HCT116 (cell line): ENCODE data around the gene KIF5C. TPM values are rescaled to one million over a fixed set of nuclear protein-coding genes. Genes with fewer than 3 reads are reported as not detected.

Experiments used
- ATAC-seq: fragments of 200-7000 bp; cut with Tn5 transposase; 2 replicates; pipeline ENCODE4 v1.9.1; 2020; ENCODE audit warnings: mild to moderate bottlenecking, moderate library complexity
- BruUV-seq: library from RNA; stranded (reverse); fragments of 400-500 nt; replicated peaks from 2 replicates; lab custom pipeline; 2021; lab: Mats Ljungman, UMichigan
- CTCF ChIA-PET: fragments of 300-600 bp; sonication (Branson Sonifier 250); formaldehyde crosslinking; loops from one replicate; lab custom pipeline; 2021; ENCODE audit warnings: antibody characterized with exemption; lab: Charles Lee
- POLR2A ChIA-PET: fragments of 300-600, 350-600 bp; sonication (Branson Sonifier 250); formaldehyde crosslinking; loops from one replicate; lab custom pipeline; 2021; ENCODE audit warnings: antibody characterized with exemption; lab: Charles Lee
- RAD21 ChIA-PET, 2 experiments: fragments of 300-600 bp; sonication (Branson Sonifier 250); formaldehyde crosslinking; loops; one replicate each; lab custom pipeline; 2023; ENCODE audit warnings: low total read pairs in 2 of 2; ENCODE audit not compliant: uncharacterized antibody in 2 of 2, unreplicated experiment in 2 of 2, low non-redundant PET in 1 of 2; lab: Charles Lee
- DNase-seq: peaks from one replicate; pipeline ENCODE4 v3.0.0-alpha.2; 2010; ENCODE audit warnings: low read depth, low spot score
- H2AFZ ChIP-seq: fragments of 200-600 bp; shearing (Covaris generic), sonication (generic); 2 replicates; pipeline ENCODE4 v1.6.1; 2017; ENCODE audit warnings: low read depth, mixed run types, mixed read lengths, antibody characterized with exemption, low read length; ENCODE audit not compliant: poor library complexity, severe bottlenecking
- H3K27ac ChIP-seq: 2 replicates; pipeline ENCODE4 v1.5.1; 2012; ENCODE audit warnings: low read depth, low read length
- H3K27me3 ChIP-seq: fragments of 200-600 bp; sonication (generic); 2 replicates; pipeline ENCODE4 v1.6.1; 2016; ENCODE audit warnings: mixed run types, low read length, mixed read lengths; ENCODE audit not compliant: insufficient read depth
- H3K36me3 ChIP-seq, 2 experiments: fragments of 200-500 bp in 1 of 2; fragments of 200-600 bp in 1 of 2; sonication (Bioruptor generic) in 1 of 2; sonication (generic) in 1 of 2; 2 replicates each; pipeline versions ENCODE4 v1.5.1 to v1.6.1; 2014 to 2016; ENCODE audit warnings: low read length in 2 of 2, inconsistent platforms in 1 of 2, mixed read lengths in 1 of 2, mixed run types in 1 of 2; ENCODE audit not compliant: insufficient read depth in 2 of 2, control insufficient read depth in 1 of 2
- H3K4me1 ChIP-seq, 2 experiments: fragments of 200-600 bp in 1 of 2; sonication (generic) in 1 of 2; 2 replicates each; pipeline versions ENCODE4 v1.5.1 to v1.6.1; 2012 to 2017; ENCODE audit warnings: low read length in 2 of 2, inconsistent platforms in 1 of 2, mild to moderate bottlenecking in 1 of 2, mixed read lengths in 1 of 2, mixed run types in 1 of 2, moderate library complexity in 1 of 2; ENCODE audit not compliant: insufficient read depth in 2 of 2, control insufficient read depth in 1 of 2
- H3K4me2 ChIP-seq: fragments of 200-600 bp; sonication (generic); 2 replicates; pipeline ENCODE4 v1.6.1; 2017; ENCODE audit warnings: mixed run types, low read length, mixed read lengths
- H3K4me3 ChIP-seq, 2 experiments: fragments of 200-600 bp in 1 of 2; sonication (generic) in 1 of 2; replicated peaks in 1 of 2; 2 replicates each; pipeline ENCODE4 v1.5.1; 2011 to 2016; ENCODE audit warnings: low read length in 2 of 2, control low read depth in 1 of 2, low read depth in 1 of 2, mild to moderate bottlenecking in 1 of 2, mixed read lengths in 1 of 2, mixed run types in 1 of 2
- H3K79me2 ChIP-seq: fragments of 200-600 bp; sonication (generic); 2 replicates; pipeline ENCODE4 v1.6.1; 2017; ENCODE audit warnings: mild to moderate bottlenecking, mixed run types, low read length, moderate library complexity, mixed read lengths; ENCODE audit not compliant: insufficient read depth
- H3K9ac ChIP-seq: fragments of 200-600 bp; sonication (generic); 2 replicates; pipeline ENCODE4 v1.6.1; 2016; ENCODE audit warnings: low read length, mixed read lengths
- H3K9me2 ChIP-seq: fragments of 200-600 bp; sonication (generic), shearing (Covaris generic); 2 replicates; pipeline ENCODE4 v1.6.1; 2017; ENCODE audit warnings: mixed run types, mild to moderate bottlenecking, moderate library complexity; ENCODE audit not compliant: insufficient read depth
- H3K9me3 ChIP-seq, 2 experiments: fragments of 200-500 bp in 1 of 2; fragments of 200-600 bp in 1 of 2; sonication (Bioruptor generic) in 1 of 2; sonication (generic) in 1 of 2; 2 replicates each; pipeline ENCODE4 v1.6.1; 2014 to 2017; ENCODE audit warnings: low read length in 2 of 2, mixed read lengths in 2 of 2, inconsistent platforms in 1 of 2, low read depth in 1 of 2, mild to moderate bottlenecking in 1 of 2, mixed run types in 1 of 2, moderate library complexity in 1 of 2; ENCODE audit not compliant: control insufficient read depth in 1 of 2, insufficient read depth in 1 of 2
- H4K20me1 ChIP-seq: fragments of 200-600 bp; sonication (generic), shearing (Covaris generic); 2 replicates; pipeline ENCODE4 v1.6.1; 2017; ENCODE audit warnings: mixed run types, mild to moderate bottlenecking, moderate library complexity; ENCODE audit not compliant: insufficient read depth
- CEBPB ChIP-seq: IDR thresholded peaks from 2 replicates; pipeline ENCODE4 v1.6.1; 2012; ENCODE audit warnings: low read depth
- ELF1 ChIP-seq: IDR thresholded peaks from 2 replicates; pipeline ENCODE4 v1.6.1; 2012; ENCODE audit warnings: low read depth, borderline replicate concordance
- EZH2 ChIP-seq: fragments of 200-600 bp; sonication (generic); IDR thresholded peaks from 2 replicates; pipeline ENCODE4 v1.6.1; 2017; ENCODE audit warnings: antibody characterized with exemption, mixed run types
- FOSL1 ChIP-seq: IDR thresholded peaks from 2 replicates; pipeline ENCODE4 v1.6.1; 2012; ENCODE audit warnings: low read depth
- JUND ChIP-seq: IDR thresholded peaks from 2 replicates; pipeline ENCODE4 v1.6.1; 2012
- SP1 ChIP-seq: IDR thresholded peaks from 2 replicates; pipeline ENCODE4 v1.6.1; 2012; ENCODE audit warnings: low read depth
- TCF7L2 ChIP-seq: IDR thresholded peaks from 2 replicates; pipeline ENCODE4 v1.7.0; 2011; ENCODE audit warnings: borderline replicate concordance, inconsistent platforms; ENCODE audit not compliant: insufficient read depth, insufficient read length; ENCODE audit errors: extremely low read depth
- YY1 ChIP-seq: IDR thresholded peaks from 2 replicates; pipeline ENCODE4 v1.6.1; 2011; ENCODE audit warnings: low read length, low read depth, moderate library complexity, mild to moderate bottlenecking; ENCODE audit not compliant: insufficient replicate concordance; ENCODE audit errors: extremely low read depth
- ZFX ChIP-seq: fragments of 450-650 bp; IDR thresholded peaks from 2 replicates; pipeline ENCODE4 v1.6.1; 2017
- intact Hi-C: fragments of 100-400 bp; cut with micrococcal nuclease; formaldehyde crosslinking; loops from 2 replicates; pipeline ENCODE4 v1.10.0; 2022
- total RNA-seq: library from RNA; stranded (reverse); gene quantifications from one replicate; pipeline ENCODE4 v1.2.1, GENCODE V29; 2021; ENCODE audit not compliant: unreplicated experiment
- TF ChIP-seq, protein P1 (sequence below), 3 experiments: fragments of 200-600 bp in 1 of 3; sonication (generic) in 1 of 3; IDR thresholded peaks in 2 of 3; conservative IDR thresholded peaks in 1 of 3; 2 replicates each; pipeline ENCODE4 v1.5.1; 2012 to 2017; ENCODE audit warnings: low read depth in 2 of 3, low read length in 2 of 3, antibody characterized with exemption in 1 of 3, borderline replicate concordance in 1 of 3, control low read depth in 1 of 3, mild to moderate bottlenecking in 1 of 3, mixed read lengths in 1 of 3, mixed run types in 1 of 3, moderate library complexity in 1 of 3; ENCODE audit not compliant: insufficient read depth in 1 of 3

KIF5C gene
- total RNA-seq, 1 experiment from 2014 or later: 6.5 TPM

DNA sequence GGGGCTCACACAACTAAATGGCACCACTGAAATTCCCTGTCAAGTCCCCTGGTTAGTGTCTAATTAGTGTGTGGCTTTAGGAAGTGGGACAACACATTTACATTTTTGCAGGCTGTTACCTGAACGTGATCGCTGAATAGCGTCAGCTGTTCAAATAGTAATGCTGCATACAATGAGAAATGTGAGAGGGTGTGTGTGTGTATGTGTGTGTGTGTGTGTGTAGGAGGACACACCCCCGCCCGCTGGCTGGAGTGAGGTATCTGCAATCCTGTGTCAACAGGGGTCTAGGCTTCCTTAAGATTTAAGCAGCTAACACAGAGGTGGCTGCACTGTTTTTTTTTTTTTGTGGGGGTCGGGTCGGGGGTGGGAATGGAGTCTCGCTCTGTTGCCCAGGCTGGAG, 158.7 kb downstream of the KIF5C start (continued):
- no peak for TF ChIP-seq JUND
- no peak for TF ChIP-seq YY1
- TF ChIP-seq SP1: no peak
- TF ChIP-seq ELF1: no peak

DNA sequence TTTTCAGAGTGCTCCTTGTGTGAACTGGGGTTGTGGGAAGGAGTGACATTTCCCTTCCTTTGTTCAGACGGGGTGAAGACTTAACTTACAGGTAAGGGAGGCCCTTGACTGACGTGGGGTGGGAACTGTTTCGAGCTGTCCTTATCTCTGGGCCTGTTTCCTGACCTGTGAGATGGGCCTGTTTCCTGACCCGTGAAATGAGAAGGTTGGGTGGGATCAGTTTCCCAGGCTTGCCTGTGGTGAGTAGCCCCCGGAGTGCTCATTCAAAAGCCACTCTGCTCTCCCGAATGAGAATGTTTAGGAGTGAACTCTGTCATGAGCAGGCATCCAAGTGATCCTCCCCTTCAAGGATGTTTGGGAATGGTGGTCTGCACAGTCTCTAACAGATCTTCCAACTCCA, 159.4 kb downstream of the KIF5C start:
- Histone ChIP-seq H3K27me3 (peaks cover 5% of the 10 kb centered on the region; the same call in 1 of the 2 replicates), H3K27ac (no peak overlapping the region), H3K4me1 (peaks cover 2 to 15% of the 10 kb centered on the region in 2 experiments; a peak in 2 of 4 replicates), H3K9me2 (no peaks in the 10 kb centered on the region), H3K9ac (no peak overlapping the region), H3K4me3 (no peak overlapping the region), H3K79me2 (no peaks in the 10 kb centered on the region), H2AFZ (no peak overlapping the region), H4K20me1 (no peaks in the 10 kb centered on the region), H3K36me3 (no peaks in the 10 kb centered on the region), H3K9me3 (no peaks in the 10 kb centered on the region), H3K4me2 (no peak overlapping the region)
- CTCF ChIA-PET: interaction anchor here (4.8 kb wide), 1 partner anchor 18 kb away, joined by 23 read pairs; no protein-coding TSS in a partner anchor
- DNase-seq (no peak), ATAC-seq (no peak)
- RAD21 ChIA-PET: no interaction called here
- BruUV-seq: no TSS peak
- intact Hi-C loops: no loop called here
- POLR2A ChIA-PET: no interaction called here
- no peak for TF ChIP-seq EZH2
- TF ChIP-seq, protein P1, sequence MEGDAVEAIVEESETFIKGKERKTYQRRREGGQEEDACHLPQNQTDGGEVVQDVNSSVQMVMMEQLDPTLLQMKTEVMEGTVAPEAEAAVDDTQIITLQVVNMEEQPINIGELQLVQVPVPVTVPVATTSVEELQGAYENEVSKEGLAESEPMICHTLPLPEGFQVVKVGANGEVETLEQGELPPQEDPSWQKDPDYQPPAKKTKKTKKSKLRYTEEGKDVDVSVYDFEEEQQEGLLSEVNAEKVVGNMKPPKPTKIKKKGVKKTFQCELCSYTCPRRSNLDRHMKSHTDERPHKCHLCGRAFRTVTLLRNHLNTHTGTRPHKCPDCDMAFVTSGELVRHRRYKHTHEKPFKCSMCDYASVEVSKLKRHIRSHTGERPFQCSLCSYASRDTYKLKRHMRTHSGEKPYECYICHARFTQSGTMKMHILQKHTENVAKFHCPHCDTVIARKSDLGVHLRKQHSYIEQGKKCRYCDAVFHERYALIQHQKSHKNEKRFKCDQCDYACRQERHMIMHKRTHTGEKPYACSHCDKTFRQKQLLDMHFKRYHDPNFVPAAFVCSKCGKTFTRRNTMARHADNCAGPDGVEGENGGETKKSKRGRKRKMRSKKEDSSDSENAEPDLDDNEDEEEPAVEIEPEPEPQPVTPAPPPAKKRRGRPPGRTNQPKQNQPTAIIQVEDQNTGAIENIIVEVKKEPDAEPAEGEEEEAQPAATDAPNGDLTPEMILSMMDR (IDR thresholded peaks at IDR 0.05 in 2 of 3, conservative IDR thresholded peaks at IDR 0.05 in 1 of 3; ENCODE audit: borderline replicate concordance in 1 of 3, insufficient read depth in 1 of 3, low read depth in 2 of 3, low read length in 2 of 3): no peak
- TF ChIP-seq SP1: no peak
- no peak for TF ChIP-seq TCF7L2
- no peak for TF ChIP-seq CEBPB
- no peak for TF ChIP-seq ZFX
- TF ChIP-seq YY1: no peak
- no peak for TF ChIP-seq FOSL1
